ENCODE measurements around the gene CEP72. TPM values are rescaled to one million over a fixed set of nuclear protein-coding genes. Genes with fewer than 3 reads are reported as not detected.

The CEP72 gene
- total RNA-seq, 4 donors from 2014 or later: 2.7 to 8.6 (median 4.0) TPM

GRCh38 chr5:654071-654778, 42.1 kb downstream of the CEP72 start:
- WGBS, 2 donors: 67 to 78% methylated on average over 7 to 14 of the region's 17 CpGs
- intact Hi-C loops (cut with DNase I): no loop called here

GRCh38 chr5:655406-655805, 43.3 kb downstream of the CEP72 start:
- no peak for DNase-seq
- Histone ChIP-seq H3K4me1 (no peaks in the 10 kb centered on the region), H3K9me3 (no peaks in the 10 kb centered on the region), H3K4me3 (no peak overlapping the region), H3K27ac (no peak overlapping the region), H3K36me3 (peaks cover 0 to 70% (median 3%) of the 10 kb centered on the region in 3 donors), H3K27me3 (no peaks in the 10 kb centered on the region)
- TF ChIP-seq POLR2A (IDR thresholded peaks at IDR 0.05) (no peak), CTCF (IDR thresholded peaks at IDR 0.05) (no peak)
- WGBS, 2 donors: 95% methylated on average over 13 of the region's 13 CpGs
- intact Hi-C loops (cut with DNase I): no loop called here

More at GRCh38 chr5:654071-654778, 42.1 kb downstream of the CEP72 start:
- H3K4me3 ChIP-seq: no peak overlapping the region
- peaks cover 0 to 58% (median 3%) of the 10 kb centered on the region in 3 donors for H3K36me3 ChIP-seq
- no peaks in the 10 kb centered on the region for H3K9me3 ChIP-seq
- DNase-seq: no peak
- H3K27me3 ChIP-seq: no peaks in the 10 kb centered on the region
- no peak overlapping the region for H3K27ac ChIP-seq
- TF ChIP-seq CTCF (IDR thresholded peaks at IDR 0.05) (no peak), POLR2A (IDR thresholded peaks at IDR 0.05) (no peak)
- no peaks in the 10 kb centered on the region for H3K4me1 ChIP-seq

GRCh38 chr5:657570-657969, 45.4 kb downstream of the CEP72 start:
- Histone ChIP-seq H3K27ac (no peak overlapping the region), H3K36me3 (peaks cover 0 to 79% (median 0%) of the 10 kb centered on the region in 3 donors), H3K9me3 (no peaks in the 10 kb centered on the region), H3K4me3 (no peak overlapping the region), H3K27me3 (no peaks in the 10 kb centered on the region), H3K4me1 (no peaks in the 10 kb centered on the region)
- intact Hi-C loops (cut with DNase I): no loop called here
- 76 to 79% methylated on average over 6 of the region's 6 CpGs for WGBS, 2 donors
- no peak for DNase-seq
- TF ChIP-seq CTCF (IDR thresholded peaks at IDR 0.05) (no peak), POLR2A (IDR thresholded peaks at IDR 0.05) (no peak)

GRCh38 chr5:658103-658502, 46.0 kb downstream of the CEP72 start:
- Histone ChIP-seq H3K9me3 (no peaks in the 10 kb centered on the region), H3K4me3 (no peak overlapping the region), H3K4me1 (peaks cover 0 to under 1% (median 0%) of the 10 kb centered on the region in 3 donors), H3K27ac (no peak overlapping the region), H3K27me3 (no peaks in the 10 kb centered on the region), H3K36me3 (peaks cover 0 to 79% (median 3%) of the 10 kb centered on the region in 3 donors)
- 96% methylated on average over 3 to 5 of the region's 5 CpGs for WGBS, 2 donors
- DNase-seq: no peak
- intact Hi-C loops (cut with DNase I): no loop called here
- TF ChIP-seq POLR2A (IDR thresholded peaks at IDR 0.05): no peak
- no peak for TF ChIP-seq CTCF (IDR thresholded peaks at IDR 0.05)

GRCh38 chr5:659496-660263, 47.5 kb downstream of the CEP72 start:
- Histone ChIP-seq H3K27me3 (no peaks in the 10 kb centered on the region), H3K36me3 (peaks cover 0 to 89% (median 11%) of the 10 kb centered on the region in 3 donors), H3K9me3 (no peaks in the 10 kb centered on the region), H3K4me1 (peaks cover 0 to 16% (median 11%) of the 10 kb centered on the region in 3 donors), H3K27ac (no peak overlapping the region), H3K4me3 (no peak overlapping the region)
- WGBS, 2 donors: 87 to 95% methylated on average over 12 to 14 of the region's 16 CpGs
- no peak for DNase-seq
- intact Hi-C loops (cut with DNase I): no loop called here
- no peak for TF ChIP-seq CTCF (IDR thresholded peaks at IDR 0.05)
- no peak for TF ChIP-seq POLR2A (IDR thresholded peaks at IDR 0.05)
